Measurements from ENCODE around the gene POLR2F.

The POLR2F gene

GRCh38 chr22:37999640-38000272 is 46.3 kb downstream of the POLR2F start (continued):
- TF ChIP-seq ZNF280D (tag by site-specific recombination; IDR thresholded peaks at IDR 0.05), result no peak
- no peak for TF ChIP-seq ZBTB26 (tag by site-specific recombination; optimal IDR thresholded peaks at IDR 0.05)
- TF ChIP-seq ZNF76 (tag by site-specific recombination; IDR thresholded peaks at IDR 0.05; ENCODE audit: borderline replicate concordance, low read depth), result no peak; the same call in 1 of the 2 replicates
- TF ChIP-seq ZNF423 (tag by site-specific recombination; IDR thresholded peaks at IDR 0.05), result no peak
- no peak for TF ChIP-seq ZNF426 (tag by site-specific recombination; IDR thresholded peaks at IDR 0.05)
- TF ChIP-seq ZNF645 (tag by site-specific recombination; IDR thresholded peaks at IDR 0.05), result no peak
- no peak for TF ChIP-seq KLF10 (tag by site-specific recombination; IDR thresholded peaks at IDR 0.05)
- no peak for TF ChIP-seq ZNF354C (tag by site-specific recombination; IDR thresholded peaks at IDR 0.05; ENCODE audit: borderline replicate concordance, low read depth)
- no peak for TF ChIP-seq MEIS1 (CRISPR knock-in tag; IDR thresholded peaks at IDR 0.05; ENCODE audit: borderline replicate concordance)
- TF ChIP-seq ZFHX2 (tag by site-specific recombination; conservative IDR thresholded peaks at IDR 0.05), result no peak
- no peak for TF ChIP-seq ZSCAN18 (tag by site-specific recombination; IDR thresholded peaks at IDR 0.05)
- no peak for TF ChIP-seq ZNF571 (tag by site-specific recombination; IDR thresholded peaks at IDR 0.05)
- TF ChIP-seq ZNF664 (tag by site-specific recombination; IDR thresholded peaks at IDR 0.05), result no peak
- TF ChIP-seq HOXD13 (CRISPR knock-in tag; IDR thresholded peaks at IDR 0.05; ENCODE audit: borderline replicate concordance), result no peak
- no peak for TF ChIP-seq KLF8 (tag by site-specific recombination; IDR thresholded peaks at IDR 0.05)
- TF ChIP-seq ZNF404 (tag by site-specific recombination; IDR thresholded peaks at IDR 0.05), result no peak
- TF ChIP-seq YY2 (tag by site-specific recombination; IDR thresholded peaks at IDR 0.05), result no peak
- no peak for TF ChIP-seq ZNF398 (tag by site-specific recombination; IDR thresholded peaks at IDR 0.05)
- no peak for TF ChIP-seq PRDM2 (tag by site-specific recombination; IDR thresholded peaks at IDR 0.05; ENCODE audit: borderline replicate concordance)
- no peak for TF ChIP-seq OVOL3 (tag by site-specific recombination; IDR thresholded peaks at IDR 0.05)
- no peak for TF ChIP-seq ZNF707 (tag by site-specific recombination; IDR thresholded peaks at IDR 0.05)
- no peak for TF ChIP-seq AEBP2 (tag by site-specific recombination; IDR thresholded peaks at IDR 0.05; ENCODE audit: borderline replicate concordance)
- no peak for TF ChIP-seq ZNF677 (tag by site-specific recombination; IDR thresholded peaks at IDR 0.05)
